ENCODE results near the gene CD58.

CD58 gene

GRCh38 chr1:116465845-116466685, 104.8 kb downstream of the CD58 start:
- no peak for DNase-seq

- no peak for DNase-seq
Observed at GRCh38 chr1:116465477-116465844, 105.4 kb downstream of the CD58 start.
